ENCODE results near the gene CCDC78. TPM values are rescaled to one million over a fixed set of nuclear protein-coding genes. Genes with fewer than 3 reads are reported as not detected.

The CCDC78 gene
- total RNA-seq: under 1 TPM in 1 of 6 experiments, not detected in 5; 0.31 TPM
- long read RNA-seq: 0 reads

GRCh38 chr16:726438-727290, at the start of gene CCDC78, which contains the start of gene HAGHL:
CCDC78 (minus strand) TSS chr16:726443; CDS start chr16:726367, 76 bp downstream.
HAGHL (plus strand) TSS chr16:727106; CDS start chr16:727510, 404 bp downstream.
- no peak for TF ChIP-seq POLR2A (IDR thresholded peaks at IDR 0.05)
- TF ChIP-seq CTCF (IDR thresholded peaks at IDR 0.05): no peak
- Histone ChIP-seq H3K27ac (no peak within 1 kb of the TSS), H3K9me3 (no peaks in the 10 kb centered on the region), H3K4me1 (peaks cover 0 to 17% (median 1%) of the 10 kb centered on the region in 4 donors), H3K36me3 (no peaks in the 10 kb centered on the region), H3K27me3 (no peaks in the 10 kb centered on the region), H3K4me3 (peak within 1 kb of the TSS; percentile 18 to 40 (median 25))
- intact Hi-C loops (cut with DNase I): no loop called here
- ATAC-seq (peak in 3 of 4 donors; percentile 8 to 41 (median 15)), DNase-seq (peak in 1 of 3 donors; percentile 49)
- WGBS (ENCODE audit: insufficient coverage, low coverage, low lambda C conversion rate, missing lambda C conversion rate): 5% methylated on average over 4 of the region's 88 CpGs

DNA sequence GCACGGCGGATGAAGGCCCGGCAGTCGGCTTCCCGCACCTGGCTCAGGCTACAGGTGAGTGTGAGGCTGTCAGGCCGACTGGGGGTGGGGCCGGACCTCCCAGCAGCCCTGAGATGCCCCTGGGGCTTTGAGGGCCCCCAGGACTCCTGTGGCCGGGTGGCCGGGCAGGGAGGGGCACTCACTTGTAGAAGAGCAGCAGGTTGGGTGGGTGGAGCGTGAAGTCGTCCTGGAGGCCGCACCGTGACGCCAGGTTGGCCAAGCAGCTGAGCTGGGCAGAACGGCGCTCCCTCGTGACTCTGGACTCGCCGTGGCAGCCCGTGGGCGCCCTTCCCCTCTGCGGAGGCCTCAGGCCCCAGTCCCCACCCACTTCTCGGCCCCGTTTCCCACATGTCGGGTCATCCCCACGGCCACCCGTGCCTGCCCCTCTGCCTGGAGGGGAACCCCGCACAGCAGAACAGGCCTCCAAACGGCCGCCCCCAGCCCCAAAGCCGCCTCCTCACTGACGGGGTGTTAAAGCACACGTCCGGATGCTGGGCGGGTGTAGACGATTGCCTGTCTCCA, 49.1 kb upstream of the CCDC78 start:
- Histone ChIP-seq H3K27me3 (no peaks in the 10 kb centered on the region), H3K4me3 (no peak overlapping the region), H3K4me1 (no peaks in the 10 kb centered on the region), H3K27ac (no peak overlapping the region), H3K9me3 (no peaks in the 10 kb centered on the region), H3K36me3 (no peaks in the 10 kb centered on the region)
- TF ChIP-seq CTCF (IDR thresholded peaks at IDR 0.05) (no peak), POLR2A (IDR thresholded peaks at IDR 0.05) (no peak)
- no peak for ATAC-seq
- WGBS (ENCODE audit: insufficient coverage, low coverage, low lambda C conversion rate, missing lambda C conversion rate): 77% methylated on average over 3 of the region's 36 CpGs
- intact Hi-C loops (cut with DNase I): no loop called here
- DNase-seq: no peak

DNA sequence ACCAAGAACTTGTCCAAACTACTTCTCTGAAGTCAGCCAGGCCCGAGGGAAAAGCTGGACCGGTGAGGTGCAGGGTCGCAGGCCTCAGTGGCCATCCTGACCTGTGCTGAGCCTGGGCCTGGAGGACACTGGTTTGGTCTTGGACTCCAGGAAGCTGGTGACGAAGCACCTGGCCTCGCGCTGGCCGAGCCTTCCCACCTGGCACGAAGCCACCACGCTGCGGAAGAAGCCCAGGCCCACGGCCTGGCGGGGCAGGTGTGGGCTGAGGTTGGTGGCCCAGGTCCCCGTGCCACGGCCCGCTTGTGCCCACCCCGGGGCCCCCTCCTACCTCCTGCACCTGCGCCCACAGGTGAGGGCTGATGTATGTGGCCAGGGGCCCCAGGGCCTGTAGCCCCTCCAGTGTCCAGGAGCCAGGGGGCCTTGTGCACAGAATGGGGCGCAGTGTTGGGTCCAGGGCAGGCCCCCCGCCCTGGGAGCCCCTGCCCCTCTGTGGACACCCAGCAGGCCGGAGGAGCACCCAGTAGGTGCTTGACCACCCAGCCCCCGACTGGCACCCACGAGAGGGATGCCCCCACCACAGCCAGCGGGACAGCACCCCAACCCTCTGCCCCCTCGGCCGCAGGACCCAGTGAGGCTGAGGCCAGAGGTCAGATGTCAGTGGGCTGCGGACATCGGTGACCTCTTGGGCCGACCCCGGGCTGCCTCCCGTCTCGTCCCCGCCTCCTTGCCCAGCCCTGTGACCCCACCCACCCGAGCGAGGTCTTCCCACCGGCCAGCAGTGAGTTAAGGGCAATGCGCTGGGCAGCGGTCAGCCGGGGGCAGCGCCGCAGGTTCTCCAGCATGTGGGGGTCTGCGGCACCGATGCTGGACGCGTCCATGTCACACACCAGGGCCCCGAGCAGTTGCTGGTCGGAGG, 48.1 kb upstream of the CCDC78 start:
- H3K4me1 ChIP-seq: no peaks in the 10 kb centered on the region
- no peak for TF ChIP-seq CTCF (IDR thresholded peaks at IDR 0.05)
- TF ChIP-seq POLR2A (IDR thresholded peaks at IDR 0.05): no peak
- H3K4me3 ChIP-seq: no peak overlapping the region
- no peaks in the 10 kb centered on the region for H3K27me3 ChIP-seq
- no peak for ATAC-seq
- WGBS (ENCODE audit: insufficient coverage, low coverage, low lambda C conversion rate, missing lambda C conversion rate): 47% methylated on average over 7 of the region's 46 CpGs
- H3K36me3 ChIP-seq: no peaks in the 10 kb centered on the region
- no peak for DNase-seq
- no peak overlapping the region for H3K27ac ChIP-seq
- intact Hi-C loops (cut with DNase I): no loop called here
- H3K9me3 ChIP-seq: no peaks in the 10 kb centered on the region

DNA sequence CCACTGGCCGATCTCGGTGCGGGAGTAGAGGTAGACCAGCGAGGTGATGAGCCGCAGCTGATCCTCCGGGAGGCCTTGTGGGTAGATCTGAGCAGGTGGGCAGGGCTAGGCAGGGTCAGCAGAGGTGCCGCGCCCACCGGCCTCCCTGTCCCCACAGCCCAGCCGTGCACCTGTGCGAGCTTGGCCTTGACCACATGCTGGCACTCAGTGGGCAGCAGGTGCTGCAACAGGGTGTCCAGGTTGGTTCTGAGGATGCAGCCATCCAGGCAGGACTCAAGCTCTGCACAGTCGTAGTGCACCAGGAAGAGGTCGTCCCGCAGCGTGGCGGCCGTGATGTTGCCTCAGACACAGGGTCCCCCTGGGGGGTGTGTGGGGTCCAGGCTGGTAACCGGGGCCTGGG, 46.7 kb upstream of the CCDC78 start:
- DNase-seq (no peak), ATAC-seq (no peak)
- Histone ChIP-seq H3K36me3 (no peaks in the 10 kb centered on the region), H3K27ac (no peak overlapping the region), H3K9me3 (no peaks in the 10 kb centered on the region), H3K4me3 (no peak overlapping the region), H3K4me1 (no peaks in the 10 kb centered on the region), H3K27me3 (no peaks in the 10 kb centered on the region)
- TF ChIP-seq CTCF (IDR thresholded peaks at IDR 0.05) (no peak), POLR2A (IDR thresholded peaks at IDR 0.05) (no peak)
- intact Hi-C loops (cut with DNase I): no loop called here
- WGBS (ENCODE audit: insufficient coverage, low coverage, low lambda C conversion rate, missing lambda C conversion rate): 83% methylated on average over 3 of the region's 18 CpGs
